NCI-H2029 treated with DMSO at 0.1 percent for 48 hours (cell line): Measurements from ENCODE around the gene PRDM12.

Experiments used
- DNase-seq: peaks from one replicate; lab custom pipeline; 2025; lab: John Stamatoyannopoulos, UW

Gene PRDM12

DNA sequence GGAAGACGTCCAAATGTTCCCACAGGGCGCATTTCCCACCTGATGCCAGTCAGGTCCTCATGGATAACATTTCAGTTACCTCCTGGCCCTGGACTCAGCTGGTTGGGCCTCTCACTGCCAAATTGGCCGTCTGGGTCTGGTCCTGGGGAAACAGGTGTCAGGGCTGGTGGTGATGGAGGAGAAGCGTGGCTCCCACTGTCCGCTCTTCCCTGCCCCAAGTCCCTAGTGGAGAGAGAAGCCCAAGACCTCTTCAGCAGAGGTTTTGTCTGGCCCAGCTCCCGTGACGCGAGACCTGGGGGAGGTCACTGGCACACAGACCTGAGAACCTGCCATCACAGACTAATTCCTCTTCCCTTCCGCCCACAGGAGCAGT is 27.8 kb upstream of the PRDM12 start:
- DNase-seq: no peak

DNA sequence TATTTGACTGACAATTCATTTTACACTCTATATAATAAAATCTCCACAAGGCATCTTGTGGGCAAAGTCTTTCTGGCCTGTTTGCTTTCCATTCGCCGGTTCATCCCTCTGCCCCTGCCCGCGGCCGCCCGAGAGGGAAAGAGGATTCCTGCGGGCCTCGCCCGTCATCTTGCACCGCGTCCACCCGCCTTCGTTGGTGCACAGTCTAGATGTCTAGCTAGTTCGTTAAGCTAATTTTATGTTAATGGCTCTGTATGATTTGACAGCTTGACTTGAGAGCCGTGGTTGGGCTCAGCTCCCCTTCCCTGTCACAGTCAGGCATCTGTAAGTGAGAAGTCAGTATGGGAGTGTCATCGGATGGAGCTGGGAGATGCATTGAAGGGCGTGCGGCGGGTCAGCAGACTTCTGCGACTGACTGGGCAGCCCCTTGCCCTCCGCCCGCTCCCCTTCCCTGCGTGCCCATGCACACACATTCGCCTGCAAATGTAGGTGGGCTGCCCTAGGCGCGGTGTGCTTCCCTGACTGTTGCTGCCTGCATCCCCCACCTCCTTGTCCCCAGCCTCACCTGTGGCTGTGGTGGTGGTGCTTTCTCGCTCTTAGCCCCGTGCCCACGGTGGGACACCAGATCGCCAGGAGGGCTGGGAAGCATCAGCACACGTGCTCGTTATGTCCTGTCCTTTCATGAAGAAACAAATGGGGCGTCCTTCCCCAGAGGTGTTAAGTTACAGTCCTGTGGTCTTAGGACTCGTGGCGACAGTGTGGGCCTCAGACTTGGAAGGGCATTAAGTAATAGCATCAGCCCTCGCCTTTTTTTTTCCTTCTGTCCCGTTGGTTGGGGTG is 25.9 kb upstream of the PRDM12 start:
- DNase-seq: no peak

DNA sequence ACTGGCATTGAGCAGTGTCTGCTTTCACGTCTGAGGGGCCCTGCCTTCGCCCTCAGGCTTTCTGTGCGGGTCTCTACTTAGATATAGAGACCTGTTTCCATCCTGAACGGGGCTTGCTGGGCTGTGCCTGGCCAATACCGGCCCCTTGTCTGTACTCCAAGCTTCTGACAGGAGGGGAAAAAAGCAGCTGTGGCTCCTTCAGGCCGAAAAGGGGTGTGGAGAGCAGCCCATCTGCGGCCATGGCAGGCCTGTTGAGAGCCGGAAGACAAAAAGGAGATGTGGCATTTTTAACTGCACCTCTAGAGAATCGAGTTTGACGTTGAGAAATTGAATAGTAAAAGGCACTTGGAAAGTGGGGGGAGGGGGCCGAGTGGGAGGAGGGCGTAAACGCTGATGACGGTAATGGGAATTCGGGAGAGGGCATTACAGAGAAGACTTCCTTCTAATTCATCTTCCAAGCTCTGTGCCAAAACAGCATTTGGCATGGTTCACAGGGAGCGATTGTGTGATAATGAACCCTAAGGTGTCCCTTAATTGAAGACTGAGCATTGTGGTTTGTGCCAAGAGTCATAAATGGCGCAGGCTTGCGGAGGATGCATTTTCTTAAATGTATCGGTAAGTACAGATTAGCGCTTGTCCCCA is 25.1 kb upstream of the PRDM12 start:
- no peak for DNase-seq

DNA sequence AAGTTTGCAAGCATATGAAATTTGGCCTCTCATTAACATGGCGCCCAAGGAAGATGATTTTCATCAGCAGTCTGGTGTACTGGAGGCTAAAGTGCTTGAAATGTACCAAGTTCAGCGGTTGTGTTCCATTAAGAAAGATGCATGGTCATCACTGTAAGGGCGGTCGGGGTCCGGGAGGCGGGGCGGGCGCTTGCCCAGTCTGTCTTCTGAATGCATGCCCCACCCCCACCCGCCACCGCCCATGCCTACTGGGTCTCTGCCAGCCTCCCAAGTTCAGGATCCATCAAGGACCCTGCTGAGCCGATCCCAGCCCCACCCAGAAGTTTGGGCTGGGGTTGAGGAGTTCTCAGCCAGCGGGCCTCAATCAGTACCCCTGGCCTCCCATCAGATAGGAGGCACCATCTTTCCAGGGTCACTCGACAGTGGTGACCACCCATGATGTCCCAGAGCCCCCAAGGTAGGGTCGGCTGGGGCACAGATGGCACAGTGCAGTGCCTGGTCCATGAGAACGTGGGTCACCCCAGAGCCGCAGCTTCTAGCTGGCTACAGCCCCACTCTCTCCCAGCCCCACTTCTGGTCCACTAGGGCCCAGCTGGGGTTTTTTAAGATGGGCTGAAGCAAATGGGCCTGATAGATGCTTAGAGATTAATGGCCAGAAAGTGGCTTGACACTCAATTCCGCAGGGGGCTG is 24.4 kb upstream of the PRDM12 start:
- DNase-seq: no peak

DNA sequence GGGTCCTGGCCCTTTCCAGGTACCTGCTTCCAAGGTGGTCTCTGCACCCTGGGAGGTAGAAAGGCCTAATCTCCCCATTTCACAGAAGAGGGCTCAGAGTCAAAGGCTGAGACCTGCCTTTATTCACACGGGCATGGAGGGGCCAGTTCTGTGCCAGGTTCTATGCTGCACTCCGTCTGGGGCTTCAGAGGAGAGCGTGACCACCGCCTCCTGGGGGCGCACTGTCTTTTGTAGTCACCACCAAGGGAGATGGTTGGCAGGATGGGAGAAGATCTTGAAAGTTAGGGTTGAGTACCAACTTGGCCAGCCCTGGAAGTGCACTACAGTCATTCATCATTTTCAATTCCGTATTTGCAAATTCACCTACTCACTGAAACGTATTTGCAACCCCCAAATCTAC is 23.7 kb upstream of the PRDM12 start:
- no peak for DNase-seq

DNA sequence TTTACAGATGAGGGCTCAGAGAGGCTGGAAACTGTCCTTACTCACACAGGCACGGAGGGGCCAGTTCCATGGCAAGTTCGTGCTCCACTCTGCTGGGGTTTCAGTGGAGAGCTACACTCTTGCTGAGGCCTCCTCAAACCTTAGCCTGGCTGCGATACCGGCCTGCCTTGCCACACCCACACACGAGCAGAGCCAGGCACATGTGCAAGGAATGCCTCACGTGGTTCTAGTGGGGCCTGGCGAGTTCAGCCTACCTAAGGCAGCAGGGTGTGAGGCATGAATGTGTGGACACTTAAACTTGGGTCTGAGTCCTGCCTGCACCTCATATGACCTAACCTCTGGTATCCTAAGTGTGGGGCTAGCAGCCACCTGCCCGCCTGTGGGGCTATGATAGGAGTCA is 21.5 kb upstream of the PRDM12 start:
- peak; percentile 72 for DNase-seq

DNA sequence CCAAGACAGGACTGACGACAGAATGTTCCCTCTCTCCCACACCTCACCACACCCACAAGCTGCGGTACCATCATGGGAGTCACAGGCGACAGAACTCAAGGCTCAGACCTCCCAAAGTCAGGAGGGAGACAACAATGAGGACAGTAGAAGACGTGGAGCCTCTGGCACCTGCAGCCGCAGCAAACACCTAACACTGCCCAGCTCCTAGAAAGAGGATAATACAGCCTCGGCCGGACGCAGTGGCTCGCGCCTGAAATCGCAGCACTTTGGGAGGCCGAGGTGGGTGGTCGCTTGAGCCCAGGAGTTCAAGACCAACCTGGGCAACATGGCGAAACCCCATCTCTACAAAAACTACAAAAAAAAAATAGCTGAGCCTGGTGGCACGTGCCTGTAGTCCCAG is 13.2 kb upstream of the PRDM12 start:
- no peak for DNase-seq

DNA sequence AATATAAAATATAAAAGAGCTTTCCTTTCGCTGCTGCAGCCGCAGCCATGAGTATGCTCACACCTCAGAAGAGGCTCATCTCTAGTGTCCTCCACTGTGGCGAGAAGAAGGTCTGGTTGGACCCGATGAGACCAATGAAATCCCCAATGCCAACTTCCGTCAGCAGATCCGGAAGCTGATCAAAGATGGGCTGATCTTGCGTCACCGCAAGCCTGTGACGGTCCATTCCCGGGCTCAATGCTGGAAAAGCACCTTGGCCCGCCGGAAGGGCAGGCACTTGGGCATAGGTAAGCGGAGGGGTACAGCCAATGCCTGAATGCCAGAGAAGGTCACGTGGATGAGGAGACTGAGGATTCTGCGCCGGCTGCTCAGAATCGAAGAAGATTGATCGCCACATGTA is 12.6 kb upstream of the PRDM12 start:
- no peak for DNase-seq

DNA sequence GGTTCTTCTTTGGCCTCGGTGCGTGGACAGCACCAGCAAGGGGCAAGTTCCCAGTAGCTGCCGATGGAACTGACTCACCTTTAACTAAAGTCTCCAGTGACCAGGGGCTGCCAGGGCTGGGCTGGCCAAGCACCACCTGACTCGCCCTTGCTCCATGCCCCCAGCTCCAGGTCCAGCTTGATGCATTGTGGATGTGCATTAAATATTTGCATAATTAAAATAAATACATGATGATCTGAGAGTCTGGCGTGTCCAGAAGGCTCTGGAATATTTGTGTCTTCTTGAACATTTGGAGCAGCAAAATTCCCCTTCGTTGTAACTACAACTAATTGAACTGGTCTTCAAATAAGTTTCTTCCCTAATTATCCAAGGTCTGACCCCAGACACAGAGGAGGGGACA is 9.5 kb upstream of the PRDM12 start:
- no peak for DNase-seq

DNA sequence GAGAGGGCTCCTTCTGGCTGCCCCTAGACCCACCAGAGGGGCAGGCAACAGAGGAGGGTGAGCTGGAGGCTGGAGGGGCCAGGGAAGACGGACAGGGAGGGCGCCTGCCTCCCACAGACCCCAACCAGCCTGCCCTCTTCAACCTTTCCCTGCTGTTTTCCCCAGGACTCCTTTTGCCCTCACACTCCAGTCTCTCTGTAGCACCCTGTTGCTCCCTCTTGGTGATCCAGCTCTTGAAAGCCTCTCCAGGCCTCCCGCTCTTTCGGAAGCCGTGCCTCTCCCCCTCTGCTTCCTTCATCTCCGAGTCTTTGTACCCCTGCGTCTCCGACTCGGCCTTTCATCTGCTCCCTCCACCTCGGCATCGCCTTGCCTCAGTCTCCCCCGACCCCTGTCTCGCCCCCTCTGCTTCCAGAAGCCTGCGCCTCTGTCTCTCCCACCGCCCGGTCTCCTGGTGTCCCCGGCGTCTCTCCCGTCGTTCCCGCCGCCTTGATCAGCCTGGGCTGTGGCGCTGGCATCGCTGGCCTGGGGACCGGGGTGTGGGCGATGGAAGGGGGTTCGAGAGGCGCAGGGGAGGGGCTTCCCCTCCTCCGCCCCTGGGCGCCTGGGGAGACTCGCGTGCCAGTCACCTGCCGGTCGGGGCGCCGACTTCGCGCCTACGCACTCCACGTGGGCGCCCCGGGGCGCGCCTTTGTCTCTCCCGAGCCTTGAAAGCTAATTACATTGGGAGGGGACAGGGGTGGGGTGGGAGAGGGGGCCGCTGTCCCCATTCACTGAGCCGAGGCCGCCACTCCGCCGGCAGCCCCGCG is 5.3 kb upstream of the PRDM12 start:
- DNase-seq: no peak

DNA sequence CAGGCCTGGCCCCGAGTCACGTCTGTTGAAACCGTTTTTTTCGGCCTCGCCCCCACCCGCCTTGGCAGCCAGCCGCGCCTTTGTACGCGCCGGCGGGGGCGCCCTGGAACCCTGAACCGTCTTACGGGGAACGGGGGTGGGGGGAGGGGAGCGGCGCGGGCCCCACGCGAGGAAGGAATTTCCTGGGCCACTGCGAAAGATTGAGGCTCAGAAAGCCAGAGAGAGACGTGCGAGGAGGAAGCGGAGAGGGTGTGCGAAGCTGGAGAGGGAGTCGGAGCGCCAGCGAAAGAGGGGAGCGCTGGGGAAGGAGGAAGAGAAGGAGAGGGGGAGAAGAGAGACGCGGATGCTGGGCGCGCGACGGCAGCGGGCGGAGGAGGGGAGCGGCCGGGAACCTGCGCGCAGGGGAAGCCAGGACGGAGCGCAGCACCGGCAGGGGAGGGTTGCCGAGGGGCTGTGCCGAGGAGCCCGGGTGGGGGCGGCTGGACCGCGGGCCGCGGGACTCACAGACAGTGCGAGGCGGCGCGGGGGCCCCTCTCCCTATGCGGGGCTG is 4.6 kb upstream of the PRDM12 start:
- DNase-seq: no peak

DNA sequence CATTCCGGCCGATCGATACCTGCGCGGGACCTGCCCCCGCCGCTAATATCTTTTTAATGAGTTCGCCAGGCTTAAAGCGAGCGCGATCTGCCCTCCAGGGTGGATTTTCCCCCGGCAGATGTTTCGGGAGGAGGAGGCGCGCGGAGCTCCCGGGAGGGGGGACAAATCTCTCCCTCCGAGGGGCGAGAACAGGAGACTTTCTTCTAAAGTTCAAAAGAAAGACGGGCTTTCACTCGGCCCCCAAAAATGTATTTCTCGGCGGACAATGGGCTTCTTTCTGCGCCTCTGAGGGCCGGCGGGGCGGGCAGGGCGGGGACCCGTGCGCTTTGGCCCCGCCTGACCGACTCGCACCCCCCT is 4.1 kb upstream of the PRDM12 start:
- DNase-seq: no peak

DNA sequence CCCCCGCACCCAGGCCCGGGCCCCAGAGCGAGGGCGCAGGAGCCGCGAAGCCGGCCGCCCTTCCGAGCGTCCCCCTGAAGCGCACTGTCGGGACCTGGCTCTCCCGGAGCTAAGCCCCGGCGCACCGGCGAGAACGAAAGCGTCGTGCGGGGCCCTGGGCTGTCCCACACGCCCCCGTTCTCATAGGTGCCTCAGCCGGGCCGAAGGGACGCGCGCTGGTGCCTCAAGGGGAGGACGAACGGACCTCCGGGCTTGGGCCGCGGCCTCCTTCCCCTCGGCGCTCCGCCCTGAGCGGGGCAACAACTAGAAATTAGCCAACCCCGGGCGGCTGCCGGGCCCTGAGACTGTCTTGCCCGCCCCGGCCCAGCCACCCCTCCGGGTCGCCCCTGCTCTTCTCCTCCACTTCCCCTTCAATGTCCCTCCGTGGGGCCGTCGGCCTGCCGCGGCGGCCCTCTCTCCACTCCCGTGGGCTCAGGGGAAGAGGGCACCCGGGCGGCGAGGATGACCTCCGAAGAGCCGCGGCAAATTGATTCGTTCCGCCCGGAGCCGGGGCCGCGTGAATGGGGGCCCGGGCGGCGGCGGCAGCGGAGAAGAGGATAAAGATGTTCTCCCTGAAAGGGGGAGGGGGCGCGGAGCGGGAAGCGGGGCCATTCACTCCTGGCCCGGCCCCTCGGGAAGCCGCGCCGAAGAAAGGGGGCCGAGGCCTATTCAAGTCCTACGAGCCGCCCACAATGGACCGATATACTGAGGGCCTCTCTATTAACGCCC is 3.5 kb upstream of the PRDM12 start:
- DNase-seq: no peak

DNA sequence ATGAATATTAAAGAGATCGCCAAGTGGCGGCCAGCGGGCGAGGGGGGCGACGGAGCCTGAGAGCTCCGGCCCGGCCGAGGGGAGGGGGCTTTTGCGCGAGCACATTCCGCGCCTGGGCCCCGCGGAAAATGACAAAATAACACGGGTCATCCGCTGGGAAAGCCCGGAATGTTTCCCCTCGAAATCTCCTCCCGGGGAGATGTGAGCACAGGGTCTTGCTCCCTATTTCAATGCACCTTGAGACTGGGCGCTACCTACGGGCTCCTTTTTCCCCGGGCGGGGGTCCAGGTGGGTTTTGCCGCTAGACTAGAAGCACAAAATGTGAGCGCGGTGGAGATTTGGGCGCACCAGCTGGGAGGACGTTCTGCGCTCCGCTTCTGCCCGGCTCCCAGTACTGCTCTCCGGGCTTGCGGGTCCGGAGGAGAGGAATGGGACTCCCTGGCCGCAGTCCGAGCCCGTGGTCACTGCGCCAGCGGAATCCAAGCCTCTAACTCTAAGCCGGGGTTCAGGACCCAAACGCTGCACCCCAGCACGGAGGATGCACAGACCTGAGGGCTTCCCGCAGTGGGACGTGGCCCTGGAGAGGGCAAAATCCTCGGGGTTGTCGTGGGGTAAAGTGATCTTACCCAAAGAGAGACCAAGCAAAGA is 2.8 kb upstream of the PRDM12 start:
- DNase-seq: no peak

DNA sequence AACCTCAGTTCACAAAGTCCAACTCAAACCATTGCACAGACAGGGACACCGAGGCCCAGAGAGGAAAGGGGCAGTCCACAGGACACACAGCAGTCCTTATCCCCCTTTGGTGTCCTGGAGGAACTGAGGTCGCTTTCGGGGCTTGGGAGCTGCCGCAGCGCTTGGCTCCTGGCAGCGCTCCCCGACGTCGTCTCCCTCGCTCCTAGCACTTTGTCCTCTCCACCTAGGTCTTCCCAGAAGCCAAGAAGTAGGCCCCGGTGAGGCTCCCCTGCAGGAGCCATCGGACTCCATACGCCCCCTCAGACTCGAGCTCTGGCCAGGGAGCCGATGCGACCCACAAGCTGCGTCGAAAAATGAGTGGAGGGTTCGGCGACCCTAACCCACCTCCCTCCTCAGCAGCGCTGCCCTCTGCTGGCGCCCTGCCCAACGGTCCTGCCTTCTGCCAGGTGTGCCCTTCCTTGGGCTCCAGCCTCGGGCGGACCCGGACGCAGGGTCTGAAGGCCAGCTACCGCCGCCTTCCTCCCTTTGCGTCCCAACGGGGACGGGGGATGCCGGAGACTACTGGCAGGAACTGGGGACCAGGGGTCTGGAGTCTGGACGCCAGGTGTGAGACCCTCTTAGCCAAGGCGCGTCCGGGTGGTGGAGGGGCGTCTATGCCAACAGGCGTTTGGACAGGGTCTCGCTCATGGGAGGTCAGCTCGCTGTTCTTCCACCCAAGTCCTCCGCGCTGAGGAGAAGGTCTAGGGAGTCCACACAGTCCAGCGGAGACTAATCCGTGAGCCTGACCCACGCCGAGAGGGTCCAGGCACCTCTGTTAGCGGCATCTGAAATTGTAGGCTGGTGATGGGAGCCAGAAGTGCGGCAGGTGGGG is 2.1 kb upstream of the PRDM12 start:
- DNase-seq: no peak

DNA sequence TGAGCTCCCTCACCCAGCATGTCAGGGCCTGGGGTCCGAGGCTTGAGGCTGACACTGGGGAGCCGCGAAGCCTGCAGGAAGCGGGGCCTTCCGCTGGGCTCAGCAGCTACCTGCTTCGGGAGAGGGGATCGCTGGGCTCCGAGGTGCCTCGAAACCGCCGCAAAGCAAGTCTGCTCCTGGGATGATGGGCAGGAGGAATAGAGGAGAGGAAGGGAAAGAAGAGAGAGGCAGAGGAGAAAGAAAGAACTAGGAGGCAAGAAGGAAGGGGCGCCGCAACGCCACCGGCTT is 1.5 kb upstream of the PRDM12 start:
- no peak for DNase-seq

DNA sequence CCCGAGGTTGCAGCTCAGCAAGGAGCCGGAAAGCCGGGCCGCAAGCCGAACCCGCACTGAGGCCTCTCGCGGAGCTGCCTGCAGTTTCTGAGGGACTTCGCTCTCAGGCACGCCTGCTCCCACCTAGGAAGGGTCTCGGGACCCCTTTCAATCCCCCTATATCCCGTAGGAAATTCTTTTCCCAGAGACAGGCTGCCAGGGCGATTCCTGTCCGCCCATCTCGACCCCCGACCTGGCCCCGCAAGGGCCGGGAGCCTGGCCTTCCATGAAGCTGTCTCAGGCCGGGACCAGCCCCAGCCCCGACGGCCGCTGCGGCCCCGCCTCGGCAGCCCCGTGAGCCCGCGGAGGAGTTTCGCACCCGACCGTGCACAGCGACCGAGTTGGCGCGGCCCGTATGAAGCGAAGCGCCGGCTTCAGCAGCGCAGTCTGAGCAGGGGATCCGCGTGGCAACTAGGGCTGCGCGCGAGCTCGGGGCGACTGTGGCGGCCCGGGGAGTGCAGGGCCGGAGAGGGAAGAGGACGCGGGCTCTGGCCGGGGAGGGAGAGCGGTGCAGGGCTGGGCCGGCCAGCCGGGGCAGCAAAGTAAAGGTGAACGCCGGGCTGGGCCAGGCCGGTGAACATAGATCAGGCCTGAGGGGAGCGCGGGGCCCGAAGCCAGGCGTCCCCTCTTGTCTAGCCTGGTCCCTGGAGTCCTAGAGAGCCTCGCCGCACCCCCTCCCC is 977 bp upstream of the PRDM12 start:
- DNase-seq: no peak

DNA sequence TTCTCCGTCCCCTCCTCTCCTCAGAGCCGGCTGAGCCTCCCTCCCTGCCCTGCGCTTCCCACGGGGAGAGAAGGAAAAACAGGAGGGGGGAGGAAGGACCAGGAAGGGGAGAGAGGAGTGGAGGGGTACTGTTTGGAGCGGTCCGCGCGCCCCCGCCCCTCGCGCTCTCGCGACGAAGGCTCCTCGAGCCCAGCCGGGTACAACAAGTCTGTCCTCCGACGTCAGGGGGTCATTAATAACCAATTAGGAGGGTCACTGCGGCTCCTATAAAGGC is 480 bp upstream of the PRDM12 start:
- DNase-seq: no peak

DNA sequence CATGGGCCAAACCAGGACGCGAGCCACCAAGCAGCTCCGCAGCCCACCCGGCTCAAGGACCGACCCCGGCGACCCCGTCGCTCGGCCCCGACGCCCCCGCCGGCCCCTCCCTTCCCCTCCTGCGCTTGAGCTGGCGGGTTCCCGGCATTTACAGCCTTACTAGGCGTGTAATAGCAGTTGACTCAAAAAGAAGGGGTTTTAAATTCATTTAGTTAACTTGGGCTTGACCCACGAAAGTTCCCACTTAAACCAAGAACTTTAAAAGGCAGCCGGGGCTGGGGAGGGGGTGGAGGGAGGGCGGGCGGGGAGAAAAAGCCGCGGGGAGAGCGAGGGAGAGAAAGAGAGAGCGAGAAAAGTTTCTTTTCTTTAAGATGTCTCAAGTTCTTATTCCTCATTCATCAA is 636 bp downstream of the PRDM12 start:
- DNase-seq: no peak
